ENCODE data around the gene EPS8L1.

EPS8L1 gene

GRCh38 chr19:55116232-55116858, 40.7 kb downstream of the EPS8L1 start:
- DNase-seq, result peak; percentile 75 to 81

- DNase-seq, result no peak
These were observed 41.4 kb downstream of the EPS8L1 start, which contains the start of gene PPP1R12C for GRCh38 chr19:55116859-55117662. Gene PPP1R12C, minus strand, starts transcription at chr19:55117637. Its CDS starts 94 bp downstream, at chr19:55117543.

- peak; percentile 99 for DNase-seq
These were observed 42.2 kb downstream of the EPS8L1 start for GRCh38 chr19:55117663-55118391.

GRCh38 chr19:55118401-55118991, 42.8 kb downstream of the EPS8L1 start:
- DNase-seq, result peak; percentile 67 to 71

- DNase-seq, result peak; percentile 63 to 73
These were observed 43.4 kb downstream of the EPS8L1 start for GRCh38 chr19:55119053-55119452.

DNA sequence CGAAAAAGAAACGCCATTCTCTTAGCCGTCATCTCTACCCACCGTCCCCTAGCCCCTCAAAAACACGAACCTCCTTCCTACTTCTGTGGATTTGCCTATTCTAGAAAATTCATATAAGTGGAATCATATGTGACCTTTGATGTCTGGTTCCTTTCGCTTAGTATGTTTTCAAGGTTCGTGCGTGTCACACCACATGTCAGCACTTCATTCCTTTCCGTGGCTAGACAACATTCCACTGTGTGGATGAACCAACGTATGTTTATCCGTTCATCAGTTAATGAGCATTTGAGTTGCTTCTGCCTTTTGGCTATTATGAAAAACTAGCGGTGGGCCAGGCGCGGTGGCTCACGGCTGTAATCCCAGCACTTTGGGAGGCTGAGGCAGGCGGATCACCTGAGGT, 55.8 kb downstream of the EPS8L1 start:
- DNase-seq, result no peak

- DNase-seq, result peak; percentile 13 to 41
These were observed 56.9 kb downstream of the EPS8L1 start for GRCh38 chr19:55132453-55133129.

GRCh38 chr19:55133639-55134444, 58.2 kb downstream of the EPS8L1 start:
- DNase-seq, result no peak

- no peak for DNase-seq
These were observed 59.1 kb downstream of the EPS8L1 start for GRCh38 chr19:55134736-55135135.

GRCh38 chr19:55136399-55137102, 60.9 kb downstream of the EPS8L1 start:
- DNase-seq, result no peak
